Measurements from ENCODE around the gene DENND2A. TPM values are rescaled to one million over a fixed set of nuclear protein-coding genes. Genes with fewer than 3 reads are reported as not detected.
"Not testable (repeated sequence)": the region's sequence is repeated elsewhere in the genome, so short reads cannot be mapped to it uniquely, and the experiment has no call there.

The DENND2A gene
- total RNA-seq, 1 donor from 2014 or later = 29.8 TPM

GRCh38 chr7:140624392-140625191, 16.0 kb downstream of the DENND2A start:
- Mint-ChIP-seq H3K27me3 (ENCODE audit: low read depth) (no peaks in the 10 kb centered on the region), H3K4me3 (no peak overlapping the region), H3K36me3 (ENCODE audit: low read depth) (no peaks in the 10 kb centered on the region), H3K27ac (ENCODE audit: unreplicated experiment) (no peak overlapping the region), H3K9me3 (no peaks in the 10 kb centered on the region), H3K4me1 (peaks cover 27% of the 10 kb centered on the region)
- TF ChIP-seq CTCF (conservative IDR thresholded peaks at IDR 0.05) = no peak
- no peak for DNase-seq (ENCODE audit: low read depth, low spot score)

GRCh38 chr7:140623980-140624379, 16.6 kb downstream of the DENND2A start:
- Mint-ChIP-seq H3K27ac (ENCODE audit: unreplicated experiment) (peak overlapping the region; percentile 35), H3K27me3 (ENCODE audit: low read depth) (no peaks in the 10 kb centered on the region)
- DNase-seq (ENCODE audit: low read depth, low spot score) = no peak

GRCh38 chr7:140621401-140622021, 19.1 kb downstream of the DENND2A start:
- Mint-ChIP-seq H3K27ac (ENCODE audit: unreplicated experiment) (no peak overlapping the region), H3K4me3 (no peak overlapping the region), H3K9me3 (no peaks in the 10 kb centered on the region), H3K27me3 (ENCODE audit: low read depth) (no peaks in the 10 kb centered on the region), H3K36me3 (ENCODE audit: low read depth) (no peaks in the 10 kb centered on the region), H3K4me1 (peaks cover 23% of the 10 kb centered on the region)
- DNase-seq (ENCODE audit: low read depth, low spot score) = no peak
- no peak for TF ChIP-seq CTCF (conservative IDR thresholded peaks at IDR 0.05)

More at GRCh38 chr7:140623980-140624379, 16.6 kb downstream of the DENND2A start:
- no peaks in the 10 kb centered on the region for H3K36me3 Mint-ChIP-seq (ENCODE audit: low read depth)
- H3K9me3 Mint-ChIP-seq = no peaks in the 10 kb centered on the region
- H3K4me3 Mint-ChIP-seq = no peak overlapping the region
- peaks cover 27% of the 10 kb centered on the region for H3K4me1 Mint-ChIP-seq
- TF ChIP-seq CTCF (conservative IDR thresholded peaks at IDR 0.05) = no peak

GRCh38 chr7:140619915-140620510, 20.6 kb downstream of the DENND2A start:
- DNase-seq (ENCODE audit: low read depth, low spot score); H3K9me3 Mint-ChIP-seq; H3K27ac Mint-ChIP-seq (ENCODE audit: unreplicated experiment); H3K36me3 Mint-ChIP-seq (ENCODE audit: low read depth); H3K27me3 Mint-ChIP-seq (ENCODE audit: low read depth); H3K4me3 Mint-ChIP-seq: not testable (repeated sequence)
- peaks cover 16% of the 10 kb centered on the region for H3K4me1 Mint-ChIP-seq

GRCh38 chr7:140619176-140619575, 21.4 kb downstream of the DENND2A start:
- no peak for DNase-seq (ENCODE audit: low read depth, low spot score)
- Mint-ChIP-seq H3K4me3 (no peak overlapping the region), H3K4me1 (peaks cover 11% of the 10 kb centered on the region), H3K36me3 (ENCODE audit: low read depth) (no peaks in the 10 kb centered on the region), H3K27me3 (ENCODE audit: low read depth) (no peaks in the 10 kb centered on the region), H3K27ac (ENCODE audit: unreplicated experiment) (no peak overlapping the region), H3K9me3 (no peaks in the 10 kb centered on the region)
- no peak for TF ChIP-seq CTCF (conservative IDR thresholded peaks at IDR 0.05)

GRCh38 chr7:140618306-140618705, 22.3 kb downstream of the DENND2A start:
- no peak for DNase-seq (ENCODE audit: low read depth, low spot score)
- no peaks in the 10 kb centered on the region for H3K36me3 Mint-ChIP-seq (ENCODE audit: low read depth)
- H3K4me3 Mint-ChIP-seq = no peak overlapping the region
- H3K27me3 Mint-ChIP-seq (ENCODE audit: low read depth) = no peaks in the 10 kb centered on the region
- H3K4me1 Mint-ChIP-seq = peaks cover 6% of the 10 kb centered on the region
- H3K9me3 Mint-ChIP-seq = no peaks in the 10 kb centered on the region
- TF ChIP-seq CTCF (conservative IDR thresholded peaks at IDR 0.05) = no peak
- H3K27ac Mint-ChIP-seq (ENCODE audit: unreplicated experiment) = no peak overlapping the region
